ENCODE measurements around the gene AVL9.
"Not testable (repeated sequence)": the region's sequence is repeated elsewhere in the genome, so short reads cannot be mapped to it uniquely, and the experiment has no call there.

GRCh38 chr7:32470004-32470403, 25.3 kb upstream of the AVL9 start:
- not testable (repeated sequence) for TF ChIP-seq CTCF, POLR2AphosphoS5 (IDR thresholded peaks at IDR 0.05)

All from sigmoid colon (tissue), 4 donors.